ENCODE results near the gene KRTAP5-5. TPM values are rescaled to one million over a fixed set of nuclear protein-coding genes. Genes with fewer than 3 reads are reported as not detected.
"Not testable (repeated sequence)": the region's sequence is repeated elsewhere in the genome, so short reads cannot be mapped to it uniquely, and the experiment has no call there.

The KRTAP5-5 gene
- total RNA-seq, 2 donors from 2014 or later = not detected

DNA sequence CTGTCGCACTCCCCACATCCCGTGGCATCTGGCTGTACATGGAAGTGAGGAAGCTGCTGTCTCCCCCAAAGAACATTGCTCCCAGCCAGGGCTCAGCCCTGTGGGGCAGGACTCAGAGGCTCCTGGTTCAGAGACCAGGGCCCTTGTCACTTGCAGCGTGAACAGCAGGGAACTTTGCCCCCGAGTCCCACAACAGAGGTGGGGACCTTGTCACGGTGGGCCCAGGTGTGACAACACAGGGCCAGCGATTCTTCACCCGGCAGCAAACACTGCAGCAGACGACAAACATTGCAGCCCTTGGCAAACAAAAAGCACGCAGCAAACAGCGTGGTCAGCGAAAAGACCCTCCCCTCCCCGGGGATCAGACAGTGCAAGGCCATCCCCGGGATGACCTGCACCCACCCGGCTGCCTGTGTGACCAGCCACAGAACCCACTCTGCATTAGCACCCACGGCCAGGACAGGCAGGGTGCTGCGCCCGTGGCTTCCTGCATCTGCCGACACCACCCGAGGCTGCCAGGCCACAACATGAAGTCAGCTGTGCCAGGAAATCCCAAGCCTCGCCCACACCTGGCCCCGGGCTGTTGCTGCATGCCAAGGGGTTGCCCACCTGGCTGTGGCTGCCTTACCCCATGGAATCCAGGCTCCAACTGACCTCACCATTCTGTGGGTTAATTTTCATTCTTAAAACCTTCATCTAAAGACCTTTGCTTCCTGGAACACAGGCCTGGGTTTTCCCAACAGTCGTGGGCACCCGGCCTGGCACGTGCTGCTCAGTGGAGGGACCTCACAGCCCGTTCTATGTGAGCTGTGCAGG lies 32.1 kb downstream of the KRTAP5-5 start:
- not testable (repeated sequence) for H3K9me3 Mint-ChIP-seq; DNase-seq (ENCODE audit: low spot score); H3K36me3 Mint-ChIP-seq; H3K27ac Mint-ChIP-seq
- Mint-ChIP-seq H3K4me3 (peak overlapping the region; percentile 66), H3K27me3 (peaks cover 13 to 29% of the 10 kb centered on the region in 2 donors), H3K4me1 (ENCODE audit: low read depth in 2 of 2) (peaks cover 26 to 31% of the 10 kb centered on the region in 2 donors)
- ATAC-seq = peak; percentile 71

DNA sequence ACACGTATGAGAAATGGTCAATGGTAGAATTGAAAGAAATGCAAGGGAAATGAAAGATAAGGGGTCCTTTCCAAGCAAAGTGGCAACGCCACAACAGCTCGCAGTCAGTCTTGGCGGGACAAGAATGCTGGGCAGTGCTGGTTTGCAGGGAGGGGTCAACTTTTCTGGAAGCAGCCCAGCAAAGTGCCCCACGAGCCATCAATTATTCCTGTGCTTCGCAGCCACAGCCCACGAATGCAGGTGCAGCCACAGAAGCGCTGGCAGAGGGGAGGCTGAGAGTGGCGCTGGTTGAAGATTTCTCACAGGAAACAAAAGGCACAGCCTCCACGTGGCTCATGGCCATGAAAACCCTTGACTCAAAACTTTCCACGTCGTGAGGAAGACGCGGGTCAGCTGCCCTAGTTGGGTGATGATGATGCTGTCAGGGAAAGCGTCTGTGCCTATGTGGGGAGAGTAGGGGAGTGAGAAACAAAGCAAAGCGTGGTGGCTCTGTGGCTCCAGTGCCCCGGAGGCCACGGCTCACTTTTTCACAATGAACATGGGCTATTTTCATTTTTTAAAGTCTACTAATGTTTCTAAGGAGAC lies 33.2 kb downstream of the KRTAP5-5 start:
- Mint-ChIP-seq H3K4me1 (ENCODE audit: low read depth in 2 of 2) (peaks cover 26 to 31% of the 10 kb centered on the region in 2 donors), H3K27me3 (peaks cover 13 to 29% of the 10 kb centered on the region in 2 donors), H3K4me3 (peak overlapping the region; percentile 66)
- H3K36me3 Mint-ChIP-seq; DNase-seq (ENCODE audit: low spot score); H3K27ac Mint-ChIP-seq; H3K9me3 Mint-ChIP-seq: not testable (repeated sequence)
- ATAC-seq = peak; percentile 41 to 70

GRCh38 chr11:1665313-1665712 lies 35.7 kb downstream of the KRTAP5-5 start:
- Mint-ChIP-seq H3K27ac (no peak overlapping the region), H3K4me3 (no peak overlapping the region), H3K9me3 (no peaks in the 10 kb centered on the region), H3K36me3 (no peaks in the 10 kb centered on the region), H3K4me1 (ENCODE audit: low read depth in 2 of 2) (peaks cover 20 to 27% of the 10 kb centered on the region in 2 donors), H3K27me3 (peaks cover 10% of the 10 kb centered on the region in 2 donors)
- no peak for DNase-seq (ENCODE audit: low spot score)
- no peak for ATAC-seq

- ATAC-seq (no peak), DNase-seq (ENCODE audit: low spot score) (no peak)
- Mint-ChIP-seq H3K4me1 (ENCODE audit: low read depth in 2 of 2) (peaks cover 14 to 20% of the 10 kb centered on the region in 2 donors), H3K9me3 (no peaks in the 10 kb centered on the region), H3K4me3 (no peak overlapping the region), H3K36me3 (no peaks in the 10 kb centered on the region), H3K27me3 (peaks cover 8 to 12% of the 10 kb centered on the region in 2 donors), H3K27ac (no peak overlapping the region)
Observed at GRCh38 chr11:1667121-1667850, 37.7 kb downstream of the KRTAP5-5 start.

DNA sequence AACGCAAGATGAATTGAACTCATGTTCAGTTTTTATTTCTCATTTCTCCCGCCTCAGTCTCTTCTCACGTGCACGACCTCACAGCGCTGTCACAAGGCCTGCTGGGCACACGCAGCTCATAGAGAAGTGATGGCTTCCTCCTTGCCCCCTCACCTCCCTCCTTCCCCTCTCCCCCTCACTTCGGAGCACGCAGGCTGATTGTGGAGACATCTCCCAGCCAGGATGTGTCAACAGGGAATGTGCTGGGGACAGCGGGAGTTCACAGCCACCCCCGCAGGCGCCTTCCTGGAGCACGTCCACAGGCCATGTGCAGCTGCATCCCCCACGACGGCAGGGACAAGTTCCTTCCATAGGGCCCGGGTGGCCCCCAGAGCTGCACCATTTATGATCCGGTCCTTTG lies 38.3 kb downstream of the KRTAP5-5 start:
- H3K27ac Mint-ChIP-seq = peak overlapping the region in 1 of 2 donors; percentile 23
- peaks cover 8 to 14% of the 10 kb centered on the region in 2 donors for H3K4me1 Mint-ChIP-seq (ENCODE audit: low read depth in 2 of 2)
- no peaks in the 10 kb centered on the region for H3K9me3 Mint-ChIP-seq
- H3K27me3 Mint-ChIP-seq = peaks cover 8 to 16% of the 10 kb centered on the region in 2 donors
- H3K4me3 Mint-ChIP-seq = no peak overlapping the region
- no peaks in the 10 kb centered on the region for H3K36me3 Mint-ChIP-seq
- DNase-seq (ENCODE audit: low spot score) = no peak
- no peak for ATAC-seq

DNA sequence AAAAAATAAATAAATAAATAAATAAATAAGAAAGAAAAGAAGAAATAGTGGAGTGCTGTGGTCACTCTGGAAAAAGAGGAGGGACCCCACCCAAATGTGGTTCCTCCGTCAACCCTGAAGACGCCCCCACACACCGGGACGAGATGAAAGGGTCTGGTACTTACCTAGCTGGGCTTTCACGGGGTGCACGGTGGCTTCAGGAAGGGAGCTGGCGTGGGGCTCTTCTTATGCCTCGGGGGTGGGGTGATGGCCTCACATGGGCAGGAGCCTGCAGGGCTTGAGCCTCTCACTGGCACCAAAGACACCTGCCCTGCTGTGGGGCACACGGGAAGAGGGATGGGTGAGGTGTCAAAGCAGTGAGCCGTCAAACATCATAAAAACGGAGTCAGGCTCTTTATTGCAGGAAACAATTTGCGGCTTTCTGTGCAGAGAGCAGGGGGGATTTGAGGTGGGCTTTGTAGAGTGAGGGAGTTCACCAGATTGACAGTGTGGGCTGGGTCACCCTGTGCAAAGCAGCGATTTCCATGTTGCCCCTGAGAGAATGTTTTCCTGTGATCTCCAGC lies 39.4 kb downstream of the KRTAP5-5 start:
- Mint-ChIP-seq H3K4me1 (ENCODE audit: low read depth in 2 of 2) (peaks cover 7 to 16% of the 10 kb centered on the region in 2 donors), H3K27me3 (peaks cover 18 to 25% of the 10 kb centered on the region in 2 donors), H3K4me3 (no peak overlapping the region), H3K27ac (no peak overlapping the region), H3K36me3 (no peaks in the 10 kb centered on the region), H3K9me3 (no peaks in the 10 kb centered on the region)
- ATAC-seq (no peak), DNase-seq (ENCODE audit: low spot score) (no peak)

DNA sequence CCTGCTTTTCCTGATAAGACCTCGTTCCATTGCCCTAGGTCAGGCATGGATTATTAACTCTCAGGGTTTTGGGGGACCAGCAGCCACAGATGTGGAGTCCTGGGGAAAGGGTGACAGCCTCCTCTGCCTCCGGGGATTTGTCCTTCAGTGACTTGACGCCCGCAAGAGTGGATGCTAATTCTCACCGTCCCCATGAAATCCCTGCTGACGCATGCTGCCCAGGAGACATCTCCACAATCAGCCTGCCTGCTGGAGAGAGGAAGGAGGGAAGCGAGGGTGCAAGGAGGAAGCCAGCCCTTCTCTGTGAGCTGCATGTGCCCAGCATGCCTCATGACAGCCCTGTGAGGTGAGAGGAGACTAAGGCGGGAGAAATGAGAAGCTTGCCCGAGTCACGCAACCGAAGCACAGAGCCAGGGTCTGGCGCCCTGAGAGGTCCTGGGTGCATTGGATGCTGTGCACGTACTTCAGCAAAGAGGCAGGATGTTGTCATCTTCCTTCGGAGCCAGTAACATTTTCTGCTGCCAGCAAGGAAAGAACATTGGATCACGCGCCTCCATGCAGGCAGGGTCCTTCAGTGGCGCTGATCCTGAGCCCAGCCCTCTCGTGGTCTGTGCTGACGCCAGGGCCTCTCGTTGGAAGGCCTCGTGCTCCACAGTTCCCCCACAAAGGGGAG lies 40.1 kb downstream of the KRTAP5-5 start:
- DNase-seq (ENCODE audit: low spot score) = no peak
- Mint-ChIP-seq H3K36me3 (no peaks in the 10 kb centered on the region), H3K4me1 (ENCODE audit: low read depth in 2 of 2) (peaks cover 7 to 16% of the 10 kb centered on the region in 2 donors), H3K27me3 (peaks cover 25 to 28% of the 10 kb centered on the region in 2 donors), H3K27ac (no peak overlapping the region), H3K4me3 (no peak overlapping the region), H3K9me3 (no peaks in the 10 kb centered on the region)
- ATAC-seq = no peak

DNA sequence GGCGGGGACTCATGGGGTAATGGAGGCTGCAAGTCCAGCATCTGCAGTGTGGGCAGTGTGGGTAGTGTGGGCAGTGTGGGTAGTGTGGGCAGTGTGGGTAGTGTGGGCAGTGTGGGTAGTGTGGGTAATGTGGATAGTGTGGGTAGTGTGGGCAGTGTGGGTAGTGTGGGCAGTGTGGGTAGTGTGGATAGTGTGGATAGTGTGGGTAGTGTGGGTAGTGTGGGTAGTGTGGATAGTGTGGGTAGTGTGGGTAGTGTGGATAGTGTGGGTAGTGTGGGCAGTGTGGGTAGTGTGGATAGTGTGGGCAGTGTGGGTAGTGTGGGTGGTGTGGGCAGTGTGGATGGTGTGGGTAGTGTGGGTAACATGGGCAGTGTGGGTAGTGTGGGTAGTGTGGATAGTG lies 40.9 kb downstream of the KRTAP5-5 start:
- not testable (repeated sequence) for H3K27ac Mint-ChIP-seq; H3K4me3 Mint-ChIP-seq; DNase-seq (ENCODE audit: low spot score); ATAC-seq; H3K9me3 Mint-ChIP-seq; H3K36me3 Mint-ChIP-seq
- Mint-ChIP-seq H3K4me1 (ENCODE audit: low read depth in 2 of 2) (peaks cover 7 to 16% of the 10 kb centered on the region in 2 donors), H3K27me3 (peaks cover 33% of the 10 kb centered on the region in 2 donors)

GRCh38 chr11:1670905-1671371 lies 41.4 kb downstream of the KRTAP5-5 start:
- Mint-ChIP-seq H3K27ac (no peak overlapping the region), H3K4me3 (no peak overlapping the region), H3K36me3 (no peaks in the 10 kb centered on the region), H3K4me1 (ENCODE audit: low read depth in 2 of 2) (peaks cover 7 to 16% of the 10 kb centered on the region in 2 donors), H3K27me3 (peaks cover 37 to 38% of the 10 kb centered on the region in 2 donors), H3K9me3 (no peaks in the 10 kb centered on the region)
- ATAC-seq (no peak), DNase-seq (ENCODE audit: low spot score) (no peak)

- no peaks in the 10 kb centered on the region for H3K36me3 Mint-ChIP-seq
- peaks cover 40 to 45% of the 10 kb centered on the region in 2 donors for H3K27me3 Mint-ChIP-seq
- ATAC-seq = no peak
- H3K9me3 Mint-ChIP-seq = no peaks in the 10 kb centered on the region
- H3K4me1 Mint-ChIP-seq (ENCODE audit: low read depth in 2 of 2) = peaks cover 7 to 16% of the 10 kb centered on the region in 2 donors
- no peak overlapping the region for H3K27ac Mint-ChIP-seq
- no peak for DNase-seq (ENCODE audit: low spot score)
- no peak overlapping the region for H3K4me3 Mint-ChIP-seq
Observed at GRCh38 chr11:1671658-1672057, 42.1 kb downstream of the KRTAP5-5 start.

DNA sequence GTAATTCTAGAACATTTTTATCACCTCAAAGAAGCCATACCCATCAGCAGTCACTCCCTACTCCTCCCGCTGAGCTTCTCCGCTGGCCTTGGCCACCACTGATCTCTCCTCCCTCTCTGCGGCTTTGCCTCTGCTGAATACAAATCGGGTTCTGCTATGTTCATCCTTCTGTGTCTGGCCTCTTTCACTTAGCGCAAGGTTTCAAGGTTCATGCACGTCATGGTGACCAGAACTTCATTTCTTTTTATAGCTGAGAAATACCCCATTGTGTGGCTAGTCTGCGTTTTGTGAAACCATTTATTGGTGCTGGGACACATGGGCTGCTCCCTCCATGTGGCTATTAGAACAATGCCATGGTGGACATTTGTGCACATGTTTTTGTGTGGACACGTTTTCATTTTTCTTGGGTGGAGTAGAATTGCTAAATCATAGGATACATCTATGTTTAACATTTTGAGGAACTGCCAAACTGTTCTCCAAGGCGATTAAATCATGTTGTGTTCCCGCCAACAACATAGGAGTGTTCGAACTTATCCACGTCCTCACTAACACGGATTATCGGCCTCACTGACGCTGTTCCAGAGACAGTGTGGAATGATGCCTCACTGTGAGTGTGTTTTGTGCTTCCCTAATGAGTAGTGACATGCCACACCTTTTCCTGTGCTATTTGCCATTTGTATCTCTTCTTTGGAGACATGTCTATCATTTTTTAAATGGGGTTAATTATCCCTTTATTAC lies 43.2 kb downstream of the KRTAP5-5 start:
- no peak for DNase-seq (ENCODE audit: low spot score)
- no peaks in the 10 kb centered on the region for H3K36me3 Mint-ChIP-seq
- no peak overlapping the region for H3K27ac Mint-ChIP-seq
- ATAC-seq = no peak
- peaks cover 44 to 51% of the 10 kb centered on the region in 2 donors for H3K27me3 Mint-ChIP-seq
- no peaks in the 10 kb centered on the region for H3K9me3 Mint-ChIP-seq
- no peak overlapping the region for H3K4me3 Mint-ChIP-seq
- H3K4me1 Mint-ChIP-seq (ENCODE audit: low read depth in 2 of 2) = peaks cover 7 to 16% of the 10 kb centered on the region in 2 donors

GRCh38 chr11:1673446-1674172 lies 44.0 kb downstream of the KRTAP5-5 start:
- Mint-ChIP-seq H3K9me3 (no peaks in the 10 kb centered on the region), H3K4me3 (no peak overlapping the region), H3K27ac (peak overlapping the region in 1 of 2 donors; percentile 2), H3K36me3 (no peaks in the 10 kb centered on the region), H3K4me1 (ENCODE audit: low read depth in 2 of 2) (peaks cover 0 to 11% of the 10 kb centered on the region in 2 donors), H3K27me3 (peaks cover 36 to 51% of the 10 kb centered on the region in 2 donors)
- ATAC-seq (no peak), DNase-seq (ENCODE audit: low spot score) (no peak)
